HG03571 (cell line): ENCODE data around the gene DIS3L2.
"Not testable (repeated sequence)": the region's sequence is repeated elsewhere in the genome, so short reads cannot be mapped to it uniquely, and the experiment has no call there.

Source experiments
- ATAC-seq: cut with Tn5 transposase; IDR thresholded peaks from one replicate; pipeline ENCODE4 v1.9.1; 2021; ENCODE audit not compliant: unreplicated experiment

The DIS3L2 gene

GRCh38 chr2:232328516-232329460, 367.3 kb downstream of the DIS3L2 start:
- ATAC-seq: no peak

- ATAC-seq: no peak
These were observed 368.2 kb downstream of the DIS3L2 start for GRCh38 chr2:232329716-232330067.

GRCh38 chr2:232330068-232330999, 368.8 kb downstream of the DIS3L2 start:
- ATAC-seq: no peak

- ATAC-seq: not testable (repeated sequence)
These were observed 369.5 kb downstream of the DIS3L2 start for GRCh38 chr2:232331061-232331460.

GRCh38 chr2:232331641-232332040, 370.1 kb downstream of the DIS3L2 start:
- ATAC-seq: not testable (repeated sequence)

GRCh38 chr2:232332244-232332939, 370.9 kb downstream of the DIS3L2 start:
- ATAC-seq: not testable (repeated sequence)

GRCh38 chr2:232332940-232333259, 371.4 kb downstream of the DIS3L2 start:
- ATAC-seq: no peak

GRCh38 chr2:232333361-232334135, 372.0 kb downstream of the DIS3L2 start:
- no peak for ATAC-seq

GRCh38 chr2:232334136-232334884, 372.8 kb downstream of the DIS3L2 start:
- ATAC-seq: not testable (repeated sequence)

- not testable (repeated sequence) for ATAC-seq
These were observed 373.3 kb downstream of the DIS3L2 start for GRCh38 chr2:232334885-232335205.

- not testable (repeated sequence) for ATAC-seq
These were observed 373.8 kb downstream of the DIS3L2 start for GRCh38 chr2:232335206-232335858.

GRCh38 chr2:232335859-232336215, 374.3 kb downstream of the DIS3L2 start:
- ATAC-seq: no peak

GRCh38 chr2:232336241-232336736, 374.8 kb downstream of the DIS3L2 start:
- no peak for ATAC-seq

GRCh38 chr2:232336981-232337720, 375.6 kb downstream of the DIS3L2 start:
- ATAC-seq: no peak

- not testable (repeated sequence) for ATAC-seq
These were observed 376.7 kb downstream of the DIS3L2 start for GRCh38 chr2:232338094-232338758.

- no peak for ATAC-seq
These were observed 377.2 kb downstream of the DIS3L2 start for GRCh38 chr2:232338759-232339106.

- ATAC-seq: no peak
These were observed 377.9 kb downstream of the DIS3L2 start for GRCh38 chr2:232339121-232340081.
